ENCODE data around the gene B4GALT6.

- TF ChIP-seq CTCF (IDR thresholded peaks at IDR 0.05) (no peak), EP300 (IDR thresholded peaks at IDR 0.05) (no peak), POLR2A (IDR thresholded peaks at IDR 0.05) (no peak), POLR2AphosphoS5 (IDR thresholded peaks at IDR 0.05) (no peak)
Observed at GRCh38 chr18:31664101-31664500, 20.3 kb downstream of the B4GALT6 start.

All from upper lobe of left lung (tissue), 4 donors.